Heart left ventricle (tissue), 13 donors: Measurements from ENCODE around the gene MEI1.

Source experiments
- POLR2A ChIP-seq, 2 donors: fragments of 450-650 bp; IDR thresholded peaks; one replicate each; pipeline ENCODE4 v1.6.1; 2017; ENCODE audit warnings: antibody characterized with exemption in 2 of 2, mild to moderate bottlenecking in 2 of 2, moderate library complexity in 2 of 2
- TF ChIP-seq, protein P1 (sequence below), 12 donors: fragments of 200-600 bp; sonication (generic) in 4 of 12; IDR thresholded peaks; one replicate each; pipeline versions ENCODE4 v1.5.0 to v1.8.0; 2018 to 2022; ENCODE audit warnings: antibody characterized with exemption in 12 of 12, mild to moderate bottlenecking in 5 of 12
- donor health status: ischemic (EF 13 %, LVEDD 7.1; RV severe dilation, severe dysfunction).
- donor health status: DM: no; HTN: yes; CAD: no.
- donor health status: DM: no; HTN: no; CAD: no.
- donor health status: ischemic (EF 25% LVEDD 6.9; RV normal size, moderate dysfunction).
- donor health status: ischemic (EF 25% LVEDD 5.7; RV mildly dilated, moderate dysfunction).
- donor health status: ischemic (EF 35%, LVEDD 5.7; RV mildly dilated, moderate dysfunction).
- donor health status: nonischemic (EF 11% LVEDD 7.7; RV severe dilation, severe dysfunction).
- donor health status: DM: yes; HTN: yes; CAD: no.
- donor health status: PGD.
- donor health status: ischemic (EF 29% LVEDD 5.4; RV normal size, mild dysfunction).
- donor health status: nonischemic (EF 23%, LVEDD 6.1; RV moderate dilation, normal function).

DNA sequence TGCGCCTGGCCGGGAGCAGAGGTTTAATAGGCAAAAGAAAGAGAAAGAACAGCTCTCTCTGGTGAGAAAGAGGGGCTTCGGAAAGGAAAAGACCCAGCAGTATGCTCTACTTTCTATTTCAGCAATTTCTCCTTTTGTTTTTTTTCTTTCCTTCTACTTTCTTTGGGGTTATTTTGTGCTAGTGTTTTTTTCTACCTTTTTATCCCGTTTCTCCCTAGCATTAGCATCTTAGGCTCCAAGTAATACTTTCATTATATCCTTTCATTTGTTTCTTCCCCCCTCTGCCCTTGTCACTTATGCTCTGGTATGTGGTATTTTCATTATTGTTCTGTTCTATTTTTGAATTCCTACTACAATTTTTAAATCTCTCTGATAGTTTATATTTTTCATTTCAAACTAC, 15.1 kb upstream of the MEI1 start:
- no peak for TF ChIP-seq POLR2A (IDR thresholded peaks at IDR 0.05)
- TF ChIP-seq, protein P1, sequence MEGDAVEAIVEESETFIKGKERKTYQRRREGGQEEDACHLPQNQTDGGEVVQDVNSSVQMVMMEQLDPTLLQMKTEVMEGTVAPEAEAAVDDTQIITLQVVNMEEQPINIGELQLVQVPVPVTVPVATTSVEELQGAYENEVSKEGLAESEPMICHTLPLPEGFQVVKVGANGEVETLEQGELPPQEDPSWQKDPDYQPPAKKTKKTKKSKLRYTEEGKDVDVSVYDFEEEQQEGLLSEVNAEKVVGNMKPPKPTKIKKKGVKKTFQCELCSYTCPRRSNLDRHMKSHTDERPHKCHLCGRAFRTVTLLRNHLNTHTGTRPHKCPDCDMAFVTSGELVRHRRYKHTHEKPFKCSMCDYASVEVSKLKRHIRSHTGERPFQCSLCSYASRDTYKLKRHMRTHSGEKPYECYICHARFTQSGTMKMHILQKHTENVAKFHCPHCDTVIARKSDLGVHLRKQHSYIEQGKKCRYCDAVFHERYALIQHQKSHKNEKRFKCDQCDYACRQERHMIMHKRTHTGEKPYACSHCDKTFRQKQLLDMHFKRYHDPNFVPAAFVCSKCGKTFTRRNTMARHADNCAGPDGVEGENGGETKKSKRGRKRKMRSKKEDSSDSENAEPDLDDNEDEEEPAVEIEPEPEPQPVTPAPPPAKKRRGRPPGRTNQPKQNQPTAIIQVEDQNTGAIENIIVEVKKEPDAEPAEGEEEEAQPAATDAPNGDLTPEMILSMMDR (IDR thresholded peaks at IDR 0.05) = no peak
